HG03025 (cell line): ENCODE results near the gene DAD1.
"Not testable (repeated sequence)": the region's sequence is repeated elsewhere in the genome, so short reads cannot be mapped to it uniquely, and the experiment has no call there.

Source experiments
- ATAC-seq: cut with Tn5 transposase; IDR thresholded peaks from one replicate; pipeline ENCODE4 v1.9.1; 2021; ENCODE audit warnings: mild to moderate bottlenecking, moderate library complexity; ENCODE audit not compliant: unreplicated experiment, low FRiP score

DAD1 gene

DNA sequence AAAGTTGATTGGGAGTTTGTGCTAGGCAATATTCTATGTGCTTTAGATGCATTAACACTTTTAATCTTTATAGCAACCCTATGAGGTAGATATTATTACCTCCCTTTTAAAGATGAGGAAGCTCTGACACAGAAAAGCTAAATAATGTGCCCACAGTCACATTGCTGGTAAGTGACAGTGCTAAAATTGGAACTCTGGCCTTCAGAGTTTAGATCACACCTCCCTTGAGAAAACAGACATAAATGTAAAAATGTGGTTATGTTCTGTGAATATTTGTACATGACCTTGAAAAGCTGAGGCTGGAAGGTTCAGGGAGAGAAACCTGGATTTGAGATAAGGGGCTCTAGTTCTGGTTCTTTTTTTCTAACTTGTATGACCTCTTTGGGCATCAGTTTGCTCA, 11.0 kb upstream of the DAD1 start:
- ATAC-seq, result no peak

DNA sequence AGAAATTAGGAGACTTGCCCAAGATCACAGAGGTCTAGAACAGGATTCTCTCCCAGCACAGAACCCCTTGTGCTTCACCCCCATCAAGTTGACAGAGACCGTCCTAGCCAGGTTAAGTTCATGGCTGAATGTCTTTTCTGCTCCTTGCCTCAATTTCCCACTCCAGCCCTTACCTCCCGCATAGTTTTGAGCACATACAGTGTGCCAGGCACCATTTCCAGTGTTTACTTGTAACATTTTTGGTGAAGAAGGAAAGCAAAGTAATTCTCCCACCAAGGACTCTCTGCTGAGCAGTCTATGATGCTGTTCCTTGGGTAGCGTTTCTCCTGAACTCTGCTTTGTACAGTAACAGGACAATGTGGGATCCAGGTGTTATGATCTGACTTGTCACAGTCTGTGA, 10.3 kb upstream of the DAD1 start:
- no peak for ATAC-seq

DNA sequence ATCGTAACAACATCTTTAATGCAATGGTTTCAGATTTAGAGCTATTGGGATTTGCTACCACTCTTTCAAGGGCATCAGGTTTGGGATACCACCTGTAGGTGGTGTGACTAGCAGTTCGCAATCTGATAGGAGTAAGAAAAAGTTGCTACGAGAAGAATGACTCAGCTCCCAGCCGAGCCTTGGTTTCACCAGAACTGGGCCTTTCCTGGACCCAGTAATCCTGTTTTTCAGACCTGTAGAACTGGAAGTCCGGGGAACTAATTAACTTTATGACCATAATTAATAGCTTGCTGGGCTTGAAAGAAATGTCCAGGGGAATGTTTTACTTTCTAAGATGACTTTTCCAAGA, 9.8 kb upstream of the DAD1 start:
- ATAC-seq, result no peak

DNA sequence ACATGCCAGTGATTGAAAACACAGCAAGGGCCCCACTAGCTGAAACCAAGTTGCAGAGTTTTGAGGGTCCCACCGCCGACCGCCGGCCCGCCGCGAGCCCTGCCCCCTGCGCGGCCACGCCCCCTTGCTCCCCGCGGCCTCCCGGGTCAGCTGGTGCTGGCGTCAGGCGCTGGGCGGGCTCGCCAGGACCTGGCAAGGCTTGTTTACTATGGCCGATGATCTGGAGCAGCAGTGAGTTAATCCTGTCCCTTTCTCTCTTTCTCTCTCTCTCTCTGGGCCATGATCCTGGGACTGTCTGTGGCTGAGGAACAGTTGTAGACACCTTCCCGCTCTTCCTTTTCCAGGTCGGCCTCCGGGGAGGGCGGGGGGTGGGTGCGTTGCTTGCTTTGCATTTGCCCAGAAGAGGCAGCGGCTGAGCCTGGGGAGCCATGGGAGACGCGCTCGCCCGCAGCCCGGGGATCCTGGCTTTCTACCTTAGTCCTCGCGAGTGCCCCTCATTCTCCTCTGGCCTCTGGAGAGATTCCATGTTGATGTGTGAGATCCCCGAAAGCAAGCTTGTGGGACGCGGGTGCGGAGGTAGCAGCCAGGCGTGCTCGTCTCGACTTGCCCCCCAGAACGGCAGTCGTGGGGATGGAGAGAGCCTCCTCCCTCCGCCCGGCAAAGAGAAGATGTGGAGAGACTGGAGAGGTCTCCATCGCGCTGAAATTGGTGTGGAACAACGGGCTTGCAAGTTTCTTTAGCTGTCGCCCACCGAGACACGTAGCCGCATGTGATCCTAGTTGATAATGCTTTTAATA, 9.3 kb upstream of the DAD1 start, which contains the start of gene ABHD4:
ABHD4 (plus strand) TSS at position 202 of the 797 bp plus-strand sequence; CDS start at position 209, 7 bp downstream.
- peak; percentile 84 for ATAC-seq

DNA sequence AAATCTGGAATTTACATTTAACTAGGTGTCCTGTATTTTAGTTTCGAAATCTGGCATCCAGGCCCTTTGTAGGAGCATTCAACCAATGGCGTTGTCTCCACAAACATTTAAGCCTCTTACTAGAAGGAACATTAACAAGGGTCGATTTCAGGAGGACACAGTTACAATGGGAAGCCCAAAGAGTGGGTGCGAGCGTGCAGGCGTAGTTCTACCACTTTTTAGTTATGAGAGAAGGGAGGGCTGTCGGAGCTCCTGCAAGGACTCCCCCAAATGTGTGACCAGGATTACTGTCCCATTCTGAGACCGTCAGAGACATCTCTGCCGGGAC, 8.7 kb upstream of the DAD1 start:
- ATAC-seq, result peak; percentile 22

DNA sequence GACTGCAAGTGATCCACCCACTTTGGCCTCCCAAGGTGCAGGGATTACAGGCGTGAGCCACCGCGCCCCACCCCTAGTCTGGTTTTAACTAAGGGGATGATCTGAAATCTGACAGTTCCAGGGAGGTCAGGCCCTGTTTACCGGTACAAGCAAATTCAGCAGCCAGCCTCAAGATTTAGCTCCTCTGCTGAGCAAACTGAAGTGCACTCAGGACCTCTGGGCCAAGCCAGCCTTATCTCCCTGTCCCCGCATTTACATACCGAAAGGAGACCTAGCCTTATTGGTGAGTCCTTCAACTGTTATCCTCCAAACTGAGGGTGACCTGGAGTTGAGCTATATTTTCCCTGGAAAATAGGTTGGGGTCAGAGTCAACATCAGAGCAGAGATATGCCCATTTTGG, 8.2 kb upstream of the DAD1 start:
- ATAC-seq, result no peak

DNA sequence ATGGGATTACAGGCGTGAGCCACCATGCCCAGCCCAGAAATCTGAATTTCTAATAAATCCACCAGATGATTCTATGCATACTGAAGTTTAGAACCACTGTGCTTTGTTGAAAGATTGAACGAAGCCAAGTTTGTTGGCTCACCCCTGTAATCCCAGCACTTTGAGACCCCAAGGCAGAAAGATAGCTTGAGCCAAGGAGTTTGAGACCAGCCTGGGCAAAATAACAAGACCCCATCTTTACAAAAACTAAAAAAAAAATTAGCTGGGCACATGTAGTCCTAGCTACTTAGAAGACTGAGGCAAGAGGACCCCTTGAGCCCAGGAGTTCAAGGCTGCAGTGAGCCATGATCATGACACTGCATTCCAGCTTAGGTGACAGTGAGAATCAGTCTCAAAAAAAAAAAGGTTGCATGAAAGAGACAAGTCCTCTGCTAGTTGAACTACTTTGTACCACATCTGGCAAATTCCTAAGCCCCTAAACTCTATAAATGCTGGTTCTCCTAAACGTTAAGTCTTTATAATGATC, 7.4 kb upstream of the DAD1 start:
- ATAC-seq, result no peak

DNA sequence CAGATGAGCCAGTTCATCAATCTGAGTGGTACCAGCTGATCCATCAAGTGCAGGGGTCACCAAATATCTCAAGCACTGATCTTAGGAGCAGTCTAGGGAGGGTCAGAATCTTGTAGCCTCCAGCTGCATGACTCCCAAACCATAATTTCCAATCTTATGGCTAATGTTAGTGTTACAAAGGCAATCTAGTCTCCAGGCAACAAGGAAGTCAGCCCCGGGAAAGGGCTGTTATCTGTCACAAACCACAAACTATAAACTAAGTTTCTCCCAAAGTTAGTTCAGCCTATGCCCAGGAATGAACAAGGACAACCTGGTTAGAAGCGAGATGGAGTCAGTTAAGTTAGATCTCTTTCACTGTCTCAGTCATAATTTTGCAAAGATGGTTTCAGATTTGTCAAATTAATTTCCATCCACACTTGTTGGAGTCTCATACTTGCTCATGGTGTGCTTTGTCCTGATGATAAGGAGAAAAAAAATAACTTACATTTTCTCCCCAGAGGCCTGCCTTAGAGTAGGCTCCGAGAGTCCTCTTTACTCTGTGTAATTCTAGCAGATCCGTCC, 5.2 kb upstream of the DAD1 start:
- ATAC-seq, result no peak

DNA sequence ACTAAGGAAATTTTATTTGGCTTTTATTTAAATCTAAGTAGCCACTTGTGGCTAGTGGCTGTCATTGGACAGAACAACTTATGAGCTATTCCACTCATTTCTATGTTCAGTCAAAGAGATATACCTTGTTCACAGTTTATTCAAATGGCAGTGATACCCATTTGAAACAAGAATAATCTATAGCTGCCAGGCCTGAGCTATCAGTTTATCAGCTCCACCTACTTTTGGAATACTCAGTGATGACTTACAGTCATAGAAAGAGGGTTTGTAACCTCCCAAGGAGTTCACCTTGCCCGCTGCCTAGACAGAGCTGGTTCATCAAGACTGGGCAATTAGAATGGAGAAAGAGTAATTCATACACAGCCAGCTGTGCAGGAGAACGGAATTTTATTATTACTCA, 4.6 kb upstream of the DAD1 start:
- no peak for ATAC-seq

DNA sequence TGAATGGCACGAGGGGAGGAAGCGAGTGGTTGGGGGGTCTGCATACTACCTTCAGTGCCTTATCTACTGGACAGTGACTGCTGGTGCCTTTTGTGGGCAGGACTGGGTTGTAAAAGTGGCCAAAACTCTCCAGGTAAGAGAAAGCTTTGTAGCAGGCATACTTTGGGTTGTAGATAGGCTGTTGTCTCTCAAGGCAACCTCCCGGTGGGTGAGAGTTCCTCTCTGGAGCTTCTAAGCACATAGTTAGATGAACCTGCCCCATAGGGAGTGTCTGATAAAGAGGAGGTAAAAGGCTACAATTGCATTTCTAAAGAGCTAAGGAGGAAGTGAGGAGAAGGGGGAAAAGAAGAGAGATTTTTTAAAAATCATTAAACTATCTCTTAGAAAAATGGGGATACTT, 4.2 kb upstream of the DAD1 start:
- ATAC-seq, result no peak

DNA sequence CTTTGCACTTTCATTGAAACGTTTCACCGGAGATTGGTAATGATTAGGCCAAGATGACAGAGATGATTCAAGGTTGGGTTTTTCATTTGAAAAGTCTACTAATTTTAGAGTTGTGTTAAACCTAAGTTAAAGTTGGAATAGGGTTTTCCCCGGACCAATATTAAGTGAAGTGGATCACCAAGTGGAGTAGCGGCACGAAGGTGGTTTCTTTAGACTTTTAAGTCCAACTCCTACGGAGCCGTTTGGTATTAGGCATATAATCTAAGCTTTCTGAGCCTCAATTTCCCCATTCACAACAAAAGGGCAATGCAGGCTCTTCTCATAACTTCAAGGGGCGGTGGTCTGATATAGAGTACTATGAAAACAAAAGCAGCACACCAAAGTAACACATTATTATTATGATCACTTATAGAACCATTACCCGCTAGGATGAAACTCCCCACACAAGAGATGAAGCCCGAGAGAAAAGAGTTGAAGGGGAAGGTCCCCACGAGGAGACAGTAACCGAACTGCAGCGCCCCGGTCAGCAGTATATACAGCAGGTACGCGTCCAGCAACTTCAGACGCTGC, 413 bp downstream of the DAD1 start:
- ATAC-seq, result no peak

DNA sequence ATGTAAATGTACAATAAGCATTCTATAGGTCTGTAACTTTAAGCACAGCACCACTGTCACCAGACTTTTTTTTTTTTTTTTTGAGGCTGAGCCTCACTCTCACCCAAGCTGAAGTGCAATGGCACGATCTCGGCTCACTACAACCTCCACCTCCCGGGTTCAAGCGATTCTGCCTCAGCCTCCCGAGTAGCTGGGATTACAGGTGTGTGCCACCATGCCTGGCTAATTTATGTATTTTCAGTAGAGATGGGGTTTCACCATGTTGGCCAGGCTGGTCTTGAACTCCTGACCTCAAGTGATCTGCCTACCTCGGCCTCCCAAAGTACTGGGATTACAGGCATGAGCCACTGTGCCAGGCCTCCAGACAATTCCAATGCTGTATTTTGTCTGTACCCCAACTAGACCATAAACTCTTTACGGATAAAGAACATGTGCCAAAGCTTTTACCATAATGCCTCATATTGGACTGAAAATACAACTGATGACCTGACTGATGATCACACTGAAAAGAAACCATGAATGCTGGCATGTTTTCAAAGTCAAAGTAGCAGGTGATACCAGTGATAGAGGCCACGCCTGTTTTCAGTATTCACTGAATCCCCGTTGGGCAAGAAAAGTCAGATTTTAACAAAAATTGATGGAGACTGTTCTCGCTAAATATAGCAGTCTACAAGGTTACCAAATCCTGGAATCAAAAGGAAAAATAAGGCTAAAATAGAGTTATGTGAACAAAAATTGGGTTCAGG, 1.2 kb downstream of the DAD1 start:
- not testable (repeated sequence) for ATAC-seq

DNA sequence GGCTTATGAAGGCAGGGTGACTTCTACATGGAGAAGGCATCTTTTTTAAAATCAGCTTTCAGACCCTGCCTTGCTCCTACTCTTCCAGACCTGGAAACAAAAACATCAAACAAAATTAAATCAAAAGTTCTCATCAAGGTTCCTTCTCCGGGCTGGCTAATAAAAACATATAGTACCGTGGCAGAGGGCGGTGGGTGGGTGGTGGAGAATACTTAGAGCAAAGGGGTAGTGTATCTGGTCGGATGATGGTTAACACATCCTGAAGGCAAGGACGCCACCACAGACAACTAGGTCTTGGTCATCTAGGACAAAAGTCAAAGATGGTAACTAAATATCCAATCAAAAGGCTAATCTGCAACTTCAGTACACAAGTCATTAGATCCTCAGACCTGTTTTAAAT, 1.8 kb downstream of the DAD1 start:
- ATAC-seq, result no peak

DNA sequence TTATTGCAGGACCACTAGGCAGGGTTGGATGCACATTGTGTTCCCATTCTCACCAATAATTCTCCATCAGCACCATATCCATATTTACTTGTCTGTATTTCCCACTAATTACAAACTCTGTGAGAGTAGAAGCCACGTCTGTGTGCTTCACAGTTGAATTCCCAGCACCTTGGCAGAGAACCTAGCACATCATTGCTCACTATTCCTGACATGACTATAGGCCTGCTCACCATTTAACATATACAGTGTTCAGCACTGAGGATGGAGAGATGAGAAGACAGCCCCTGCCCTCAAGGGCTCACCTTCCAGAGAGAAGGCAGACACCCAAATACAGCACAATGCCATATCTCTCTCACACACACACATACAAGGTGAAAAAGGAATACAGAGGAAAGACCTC, 5.0 kb downstream of the DAD1 start:
- no peak for ATAC-seq

DNA sequence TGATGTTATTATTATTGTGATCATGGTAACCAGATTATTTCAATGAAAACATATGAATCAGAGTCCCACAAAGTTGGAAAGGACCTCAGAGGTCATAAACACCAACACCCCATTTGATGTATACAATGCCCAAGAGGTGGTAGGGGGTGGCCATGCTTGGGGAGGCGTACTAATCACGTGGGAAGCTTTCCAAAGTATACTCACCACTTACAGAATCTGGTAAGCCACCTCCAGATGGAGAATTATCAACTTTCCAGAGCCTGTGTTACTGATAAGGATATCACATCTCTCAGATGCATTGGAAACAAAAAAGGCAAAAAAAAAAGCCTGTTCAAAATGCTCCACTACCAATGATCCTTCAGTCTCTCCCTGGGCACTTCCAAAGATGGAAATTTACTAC, 8.4 kb downstream of the DAD1 start:
- no peak for ATAC-seq

DNA sequence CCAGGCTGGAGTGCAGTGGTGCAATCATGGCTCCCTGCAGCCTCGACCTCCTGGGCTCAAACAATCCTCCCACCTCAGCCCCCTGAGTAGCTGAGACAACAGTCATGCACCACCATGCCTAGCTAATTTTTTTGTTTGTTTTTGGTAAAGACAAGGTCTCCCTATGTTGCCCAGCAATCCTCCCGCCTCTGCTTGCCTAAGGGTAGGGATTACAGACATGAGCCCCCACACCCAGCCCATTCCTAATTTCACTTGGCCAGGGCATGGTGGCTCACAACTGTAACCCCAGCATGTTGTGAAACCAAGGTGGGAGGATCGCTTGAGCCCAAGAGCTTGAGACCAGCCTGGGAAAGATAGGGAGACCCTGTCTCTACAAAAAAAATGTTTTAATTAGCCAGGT, 9.1 kb downstream of the DAD1 start:
- no peak for ATAC-seq

DNA sequence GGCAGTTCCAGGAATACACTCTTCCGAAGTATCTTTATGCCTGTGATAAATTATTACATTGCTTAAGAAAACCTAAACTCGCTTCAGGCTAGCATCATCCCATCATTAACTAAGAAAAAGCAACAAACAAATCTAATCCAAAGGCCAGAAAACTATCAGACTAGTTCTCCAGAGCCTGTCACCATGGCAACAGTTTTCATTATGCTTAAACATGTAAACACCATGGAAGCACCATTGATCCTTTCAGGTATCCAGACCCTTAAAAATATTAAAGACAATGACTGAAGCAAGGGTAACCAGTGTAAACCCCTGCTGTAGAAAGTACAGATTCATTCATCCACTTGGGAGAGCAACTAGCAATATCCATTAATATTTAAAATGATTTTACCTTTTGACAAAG, 9.8 kb downstream of the DAD1 start:
- no peak for ATAC-seq

DNA sequence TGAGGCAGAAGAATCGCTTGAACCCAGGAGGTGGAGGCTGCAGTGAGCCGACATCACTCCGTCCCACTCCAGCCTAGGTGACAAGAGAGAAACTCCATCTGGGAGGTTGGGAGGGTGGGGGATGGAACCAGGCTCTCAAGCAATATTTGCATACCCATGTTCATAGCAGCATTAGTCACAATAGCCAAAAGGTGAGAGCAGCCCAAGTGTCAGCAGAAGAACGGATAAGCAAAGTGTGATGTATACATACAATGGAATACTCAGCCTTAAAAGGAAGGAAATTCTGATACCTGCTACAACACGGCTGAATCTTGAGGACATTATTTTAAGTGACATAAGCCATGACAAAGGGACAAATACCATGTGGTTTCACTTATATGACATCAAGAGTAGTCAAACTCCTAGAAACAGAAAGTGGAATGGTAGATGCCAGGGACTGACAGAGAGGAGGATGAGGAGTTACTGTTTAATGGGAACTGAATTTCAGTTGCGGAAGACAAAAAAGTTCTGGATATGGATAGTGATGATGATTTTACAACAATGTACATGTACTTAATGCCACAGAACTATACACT, 11.6 kb downstream of the DAD1 start:
- no peak for ATAC-seq

DNA sequence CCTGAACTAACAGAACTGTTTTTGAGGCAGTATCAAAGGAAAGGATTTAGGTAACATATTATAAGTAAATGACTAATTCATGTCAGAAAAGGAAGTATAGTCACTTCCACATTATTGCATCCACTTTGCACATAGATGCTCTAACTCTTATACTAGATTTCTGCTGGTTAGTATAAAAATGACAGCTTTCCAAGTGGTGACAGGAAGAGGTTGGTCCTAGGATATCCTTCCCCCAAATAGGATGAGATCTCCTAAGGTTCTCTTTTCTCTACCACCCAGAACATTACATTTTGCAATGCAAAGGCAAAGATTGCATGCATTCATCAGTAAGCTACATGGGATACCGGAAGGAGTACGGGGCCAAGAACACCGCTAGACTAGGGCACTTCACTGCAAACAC, 15.2 kb downstream of the DAD1 start:
- no peak for ATAC-seq

DNA sequence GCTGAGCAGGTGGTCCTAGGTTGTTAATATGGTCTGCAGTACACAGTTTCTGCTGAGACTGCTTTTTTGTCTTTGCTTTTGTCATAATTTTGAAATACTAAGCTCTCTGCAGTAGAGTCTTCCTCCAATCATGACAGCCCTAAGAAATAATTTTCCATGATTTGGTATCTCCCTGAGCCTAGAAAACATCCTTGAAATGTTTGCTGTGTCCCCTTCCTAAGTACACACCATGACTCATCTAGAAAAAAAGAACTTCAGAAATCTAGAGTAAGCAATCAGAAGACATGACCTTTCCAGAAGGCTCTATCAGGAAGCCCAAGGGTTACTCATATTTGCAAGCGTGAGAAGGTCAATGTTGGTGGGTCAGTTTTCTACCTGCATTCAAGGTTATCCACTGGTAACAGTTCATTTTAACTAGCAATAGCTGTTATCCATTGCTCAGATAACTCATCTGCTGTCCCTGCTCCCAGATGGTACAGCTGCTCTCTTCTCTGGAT, 16.4 kb downstream of the DAD1 start:
- no peak for ATAC-seq
